Fibroblast of skin of left biceps (primary cell): ENCODE measurements around the gene HOXD8.

Source experiments
- DNase-seq, 2 experiments: peaks; one replicate each; pipeline ENCODE4 v3.0.0-alpha.2; 2013; ENCODE audit warnings: low read depth in 2 of 2

The HOXD8 gene

GRCh38 chr2:176146645-176147044, 17.1 kb downstream of the HOXD8 start:
- DNase-seq, result no peak

GRCh38 chr2:176147210-176147799, 17.8 kb downstream of the HOXD8 start:
- DNase-seq, result no peak

DNA sequence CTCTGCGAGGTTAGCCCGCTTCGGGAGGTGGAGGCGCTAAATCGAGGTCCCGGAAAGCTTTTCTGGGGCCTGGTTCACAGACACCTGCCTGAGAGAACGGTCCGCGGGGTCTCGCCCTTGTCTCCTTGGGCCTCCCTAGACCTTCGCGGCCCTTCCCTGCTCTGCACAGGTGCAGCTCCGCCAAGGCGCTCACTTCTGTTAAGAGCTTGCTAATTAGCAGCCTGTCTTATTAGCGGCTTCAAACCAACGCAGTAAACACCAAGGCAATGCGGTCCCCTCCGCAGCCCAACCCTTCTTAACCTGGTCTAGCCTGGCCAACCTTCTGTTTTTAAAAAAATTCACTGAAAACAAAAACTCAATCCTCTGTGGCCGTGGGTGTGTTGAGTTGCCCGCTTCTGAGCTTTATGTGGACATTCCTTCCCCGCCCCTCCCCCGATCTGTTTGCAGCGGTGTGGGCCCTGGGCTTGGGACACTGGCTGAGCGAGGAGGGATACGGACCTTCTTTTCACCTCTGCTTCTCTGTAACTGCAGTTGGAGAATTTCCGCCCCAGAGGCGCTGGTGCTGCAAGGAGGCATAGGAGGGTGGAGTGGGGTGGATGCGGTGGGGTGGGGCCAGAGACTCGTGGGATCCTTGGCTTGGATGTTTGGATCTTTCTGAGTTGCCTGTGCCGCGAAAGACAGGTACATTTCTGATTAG, 18.4 kb downstream of the HOXD8 start:
- DNase-seq, result no peak

- DNase-seq, result no peak
Measured at GRCh38 chr2:176148751-176149421, 19.4 kb downstream of the HOXD8 start.

GRCh38 chr2:176149481-176149938, 20.0 kb downstream of the HOXD8 start:
- DNase-seq, result no peak

- no peak for DNase-seq
Measured at GRCh38 chr2:176149939-176150583, 20.6 kb downstream of the HOXD8 start.

DNA sequence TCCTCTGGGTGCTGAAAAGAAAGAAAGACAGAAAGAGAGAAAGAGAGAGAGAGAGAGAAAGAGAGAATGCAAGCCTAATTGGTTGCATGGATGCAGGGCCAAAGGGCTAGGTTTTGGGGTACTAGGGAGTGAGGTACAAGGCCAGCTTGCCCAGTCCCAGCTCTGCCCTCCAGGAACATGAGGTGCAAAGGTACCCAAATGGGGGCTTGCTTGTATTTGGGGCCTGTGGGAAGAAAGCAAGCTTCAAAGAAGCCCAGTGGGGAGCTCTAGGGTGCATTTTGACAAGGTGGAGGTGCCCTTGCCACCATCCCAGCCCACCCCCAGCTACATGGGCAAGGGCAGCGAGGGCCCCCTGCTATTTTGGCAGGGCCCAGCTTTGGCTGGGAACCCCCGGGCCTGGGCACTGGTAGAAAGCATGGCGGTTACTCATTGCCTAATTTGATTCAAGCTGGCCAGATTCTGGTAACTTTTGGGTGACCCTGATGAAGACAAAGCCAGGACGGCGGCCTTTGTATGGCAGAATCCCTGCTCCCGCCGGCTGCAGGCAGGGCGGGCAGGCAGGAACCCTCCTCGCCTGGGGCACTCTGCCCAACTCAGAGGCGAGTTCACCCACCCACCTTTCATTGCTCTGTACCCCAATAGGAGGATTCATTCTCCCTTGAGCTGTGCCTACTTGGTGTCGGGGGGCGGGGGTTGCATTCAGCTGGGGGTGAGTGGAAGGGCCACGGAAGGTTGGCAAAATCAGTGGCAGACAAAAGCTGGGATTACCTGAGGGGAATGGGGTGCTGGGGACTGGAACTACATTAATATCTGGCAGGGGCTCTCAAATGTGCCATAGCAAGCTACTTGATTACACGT, 21.3 kb downstream of the HOXD8 start:
- DNase-seq, result no peak

DNA sequence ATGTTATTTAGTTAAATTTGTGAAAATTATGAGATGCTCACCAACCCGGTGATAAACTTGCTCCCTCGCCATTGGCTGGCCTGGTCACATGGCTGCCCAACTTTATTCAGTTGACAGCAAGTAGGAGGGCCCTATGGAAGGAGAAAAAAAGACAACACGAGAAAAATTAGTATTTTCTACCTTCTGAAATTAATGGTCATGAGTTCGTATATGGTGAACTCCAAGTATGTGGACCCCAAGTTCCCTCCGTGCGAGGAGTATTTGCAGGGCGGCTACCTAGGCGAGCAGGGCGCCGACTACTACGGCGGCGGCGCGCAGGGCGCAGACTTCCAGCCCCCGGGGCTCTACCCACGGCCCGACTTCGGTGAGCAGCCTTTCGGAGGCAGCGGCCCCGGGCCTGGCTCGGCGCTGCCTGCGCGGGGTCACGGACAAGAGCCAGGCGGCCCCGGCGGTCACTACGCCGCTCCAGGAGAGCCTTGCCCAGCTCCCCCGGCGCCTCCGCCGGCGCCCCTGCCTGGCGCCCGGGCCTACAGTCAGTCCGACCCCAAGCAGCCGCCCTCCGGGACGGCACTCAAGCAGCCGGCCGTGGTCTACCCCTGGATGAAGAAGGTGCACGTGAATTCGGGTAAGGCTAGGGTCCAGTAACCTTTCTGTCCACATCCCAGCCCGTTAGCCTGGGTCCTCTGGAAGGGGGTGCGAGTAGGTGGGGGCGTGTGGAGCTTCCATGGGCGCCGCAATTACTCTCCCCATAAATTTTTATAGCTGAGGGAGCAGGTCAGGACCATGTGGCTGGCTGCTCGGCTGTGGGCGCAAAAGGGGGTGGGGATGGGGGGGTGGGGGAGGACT, 22.2 kb downstream of the HOXD8 start, which contains the start of gene HOXD4:
Gene HOXD4, plus strand, starts transcription at position 109 of the 846 bp plus-strand sequence. Its CDS starts 84 bp downstream, at position 193.
- no peak for DNase-seq

- no peak for DNase-seq
Measured at GRCh38 chr2:176152350-176153181, 23.1 kb downstream of the HOXD8 start.

- no peak for DNase-seq
Measured at GRCh38 chr2:176154576-176155252, 25.2 kb downstream of the HOXD8 start.

DNA sequence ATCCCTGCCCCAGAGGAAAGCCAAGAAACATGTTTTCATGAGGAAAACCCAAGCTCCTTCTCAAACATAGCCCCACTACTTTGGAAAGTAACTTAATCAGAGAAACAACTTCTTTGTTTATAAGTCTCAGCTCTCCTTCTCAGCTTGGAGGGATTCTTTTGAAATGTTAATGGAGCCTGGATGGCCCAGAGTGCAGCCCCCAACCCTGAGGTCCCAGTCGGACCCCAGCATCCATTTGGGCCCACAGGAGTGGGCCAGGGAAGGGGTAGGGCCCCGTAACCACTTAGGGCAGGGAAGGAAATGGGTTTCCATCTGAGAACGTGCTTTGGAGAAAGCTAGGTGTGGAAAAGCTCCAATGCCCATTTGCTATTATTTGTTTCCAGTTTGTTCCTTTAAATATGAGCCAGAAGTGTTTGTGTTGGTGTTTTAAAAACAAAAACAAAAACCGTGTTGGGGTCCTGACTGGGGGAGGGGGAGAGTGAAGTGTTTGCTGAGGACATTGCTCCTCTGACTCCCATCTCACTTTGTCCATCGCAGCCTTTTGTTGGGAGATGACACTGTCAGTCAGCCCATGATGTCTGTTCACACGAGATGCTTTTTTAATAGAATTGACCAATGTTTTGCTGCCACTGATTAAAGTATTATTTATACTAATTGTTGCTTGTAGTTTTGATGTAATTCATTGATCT, 26.0 kb downstream of the HOXD8 start:
- no peak for DNase-seq

DNA sequence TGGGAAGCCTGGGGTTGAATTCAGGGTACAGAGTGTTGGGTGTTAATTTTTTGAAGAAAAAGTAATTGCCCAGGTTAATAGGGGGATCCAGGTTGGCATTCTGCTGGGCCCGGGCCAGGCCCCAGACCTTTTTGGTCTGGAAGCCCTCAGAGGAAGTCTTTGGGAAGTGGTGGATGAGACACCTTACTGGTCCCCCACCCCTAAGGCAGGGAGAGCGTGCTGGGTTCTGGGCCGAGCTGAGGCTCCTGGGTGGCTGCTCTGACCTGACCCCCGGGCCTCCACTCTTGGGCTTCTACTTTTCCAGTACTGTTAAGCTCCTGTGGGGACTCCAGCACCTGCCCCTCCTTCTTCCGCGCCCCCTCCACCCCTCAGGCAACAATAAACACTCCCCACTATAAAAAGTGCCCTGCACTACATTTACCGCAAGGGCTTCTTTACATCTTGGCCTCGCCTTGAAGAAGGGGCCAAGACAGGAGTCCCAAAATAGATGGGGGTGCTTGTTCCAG, 26.8 kb downstream of the HOXD8 start:
- no peak for DNase-seq

- no peak for DNase-seq
Measured at GRCh38 chr2:176156807-176157498, 27.4 kb downstream of the HOXD8 start, which contains the start of gene HOXD3. Gene HOXD3 (plus strand): TSS chr2:176157307. CDS start chr2:176169115, 11,808 bp downstream.

- no peak for DNase-seq
Measured at GRCh38 chr2:176157499-176158185, 28.1 kb downstream of the HOXD8 start.

DNA sequence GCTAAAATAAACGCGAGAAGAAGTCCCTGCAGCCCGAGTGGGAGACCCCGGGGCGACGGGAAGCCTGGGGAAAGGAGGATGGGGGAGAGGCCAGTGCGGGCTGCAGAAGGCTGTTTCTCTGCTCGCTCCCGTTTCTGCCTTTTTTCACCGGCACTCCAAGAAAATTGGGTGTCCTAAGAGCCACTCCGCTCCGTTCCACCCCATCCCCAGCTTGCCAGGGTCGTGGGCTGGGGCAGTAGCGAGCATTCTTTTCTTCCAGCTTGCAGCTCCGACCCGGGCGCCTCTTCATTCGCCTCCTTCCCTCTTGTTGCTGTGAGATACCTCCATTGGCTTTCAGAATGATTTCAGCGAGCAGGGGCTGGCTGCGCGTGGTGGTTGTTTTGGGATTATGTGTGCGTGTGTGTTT, 28.7 kb downstream of the HOXD8 start:
- no peak for DNase-seq

DNA sequence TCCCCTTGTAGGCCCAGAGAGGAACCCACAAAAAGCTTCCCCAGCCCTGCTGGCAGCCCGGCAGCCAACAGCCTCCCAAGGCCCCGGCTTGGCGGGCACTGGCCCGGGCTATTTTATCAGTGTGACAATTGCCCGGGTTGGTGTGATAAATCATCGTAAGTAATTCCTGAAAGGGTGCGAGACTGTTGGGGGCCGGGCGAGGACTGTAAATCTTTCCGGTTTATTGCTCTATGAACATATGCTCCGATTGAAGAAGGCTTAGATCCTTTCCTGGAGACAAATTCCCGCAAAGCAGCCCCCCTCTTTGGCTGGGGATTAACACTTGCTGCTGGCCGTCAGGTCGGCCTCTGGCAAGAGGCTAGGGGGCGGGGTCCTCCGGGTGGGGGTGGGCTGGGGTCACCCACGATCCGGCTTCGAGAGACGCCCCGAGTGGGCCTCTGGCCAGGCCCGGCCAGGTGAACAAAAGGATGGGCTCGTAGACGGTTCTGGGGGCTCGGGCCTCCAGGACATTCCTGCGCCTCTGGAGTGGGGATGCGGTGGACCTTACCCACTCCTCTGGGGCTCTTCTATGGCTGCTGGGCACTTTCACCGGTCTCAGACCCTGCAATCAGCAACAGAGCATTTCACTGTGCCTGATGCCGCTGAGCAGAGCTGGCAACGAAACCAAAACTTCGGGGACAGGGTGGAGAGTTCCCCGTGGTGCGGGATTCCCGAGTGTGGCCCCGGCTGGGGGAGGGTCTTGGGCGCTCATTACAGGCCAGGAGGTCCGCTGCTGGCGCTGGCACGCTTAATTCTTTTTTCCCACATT, 29.6 kb downstream of the HOXD8 start:
- DNase-seq, result no peak
